GM10266 (cell line): ENCODE results near the gene FAM83F.

Source experiments
- DNase-seq: peaks from one replicate; pipeline ENCODE4 v3.0.0; 2012; ENCODE audit errors: extremely low spot score
- TF ChIP-seq, protein P1 (sequence below): IDR thresholded peaks from 2 replicates; pipeline ENCODE4 v1.5.1; 2012; ENCODE audit warnings: mild to moderate bottlenecking, low read depth; ENCODE audit not compliant: control insufficient read depth, insufficient read depth; ENCODE audit errors: missing control alignments

The FAM83F gene

GRCh38 chr22:39980596-39980995 is 14.2 kb upstream of the FAM83F start:
- no peak for DNase-seq
- TF ChIP-seq, protein P1, sequence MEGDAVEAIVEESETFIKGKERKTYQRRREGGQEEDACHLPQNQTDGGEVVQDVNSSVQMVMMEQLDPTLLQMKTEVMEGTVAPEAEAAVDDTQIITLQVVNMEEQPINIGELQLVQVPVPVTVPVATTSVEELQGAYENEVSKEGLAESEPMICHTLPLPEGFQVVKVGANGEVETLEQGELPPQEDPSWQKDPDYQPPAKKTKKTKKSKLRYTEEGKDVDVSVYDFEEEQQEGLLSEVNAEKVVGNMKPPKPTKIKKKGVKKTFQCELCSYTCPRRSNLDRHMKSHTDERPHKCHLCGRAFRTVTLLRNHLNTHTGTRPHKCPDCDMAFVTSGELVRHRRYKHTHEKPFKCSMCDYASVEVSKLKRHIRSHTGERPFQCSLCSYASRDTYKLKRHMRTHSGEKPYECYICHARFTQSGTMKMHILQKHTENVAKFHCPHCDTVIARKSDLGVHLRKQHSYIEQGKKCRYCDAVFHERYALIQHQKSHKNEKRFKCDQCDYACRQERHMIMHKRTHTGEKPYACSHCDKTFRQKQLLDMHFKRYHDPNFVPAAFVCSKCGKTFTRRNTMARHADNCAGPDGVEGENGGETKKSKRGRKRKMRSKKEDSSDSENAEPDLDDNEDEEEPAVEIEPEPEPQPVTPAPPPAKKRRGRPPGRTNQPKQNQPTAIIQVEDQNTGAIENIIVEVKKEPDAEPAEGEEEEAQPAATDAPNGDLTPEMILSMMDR = no peak

DNA sequence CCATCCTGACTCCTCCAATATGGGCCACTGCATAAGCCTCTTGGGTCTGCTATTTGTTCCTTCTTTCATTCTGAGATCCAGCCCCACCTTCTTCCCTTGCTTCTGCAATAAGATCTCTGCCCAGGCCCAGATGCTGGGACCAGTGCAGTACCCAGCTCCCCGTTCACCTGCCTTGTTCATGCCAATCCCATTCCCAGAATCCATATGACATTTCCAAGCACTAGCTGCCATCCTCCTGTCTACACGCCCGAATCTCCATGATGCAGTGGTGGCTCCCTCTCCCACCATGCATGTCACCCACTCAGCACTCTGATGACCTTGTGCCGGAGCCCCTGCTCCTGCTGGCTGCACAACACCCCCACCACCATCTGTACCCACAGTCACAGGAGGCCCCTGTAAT is 11.4 kb upstream of the FAM83F start:
- TF ChIP-seq, protein P1 = no peak
- DNase-seq = no peak

DNA sequence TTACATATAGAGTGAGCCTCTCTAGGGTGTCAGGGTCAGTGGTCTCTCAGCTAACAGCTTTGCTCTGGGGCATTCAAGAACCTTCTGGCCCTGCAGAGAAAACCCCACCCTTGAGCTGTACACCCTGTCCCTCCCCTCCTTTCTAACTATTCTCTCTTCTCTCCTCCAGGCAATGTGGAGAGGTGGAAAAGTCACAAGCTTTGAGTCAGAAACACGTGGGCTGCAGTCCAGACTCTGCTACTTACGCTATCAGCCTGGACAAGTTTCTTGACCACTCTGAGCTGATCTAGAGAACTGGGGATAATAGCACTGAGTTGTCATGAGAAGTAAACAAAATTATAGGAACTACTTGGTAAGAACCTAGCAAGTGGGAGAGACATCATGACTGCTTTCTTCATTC is 10.7 kb upstream of the FAM83F start:
- TF ChIP-seq, protein P1 = no peak
- DNase-seq = no peak

GRCh38 chr22:39984746-39985145 is 10.0 kb upstream of the FAM83F start:
- TF ChIP-seq, protein P1 = no peak

DNA sequence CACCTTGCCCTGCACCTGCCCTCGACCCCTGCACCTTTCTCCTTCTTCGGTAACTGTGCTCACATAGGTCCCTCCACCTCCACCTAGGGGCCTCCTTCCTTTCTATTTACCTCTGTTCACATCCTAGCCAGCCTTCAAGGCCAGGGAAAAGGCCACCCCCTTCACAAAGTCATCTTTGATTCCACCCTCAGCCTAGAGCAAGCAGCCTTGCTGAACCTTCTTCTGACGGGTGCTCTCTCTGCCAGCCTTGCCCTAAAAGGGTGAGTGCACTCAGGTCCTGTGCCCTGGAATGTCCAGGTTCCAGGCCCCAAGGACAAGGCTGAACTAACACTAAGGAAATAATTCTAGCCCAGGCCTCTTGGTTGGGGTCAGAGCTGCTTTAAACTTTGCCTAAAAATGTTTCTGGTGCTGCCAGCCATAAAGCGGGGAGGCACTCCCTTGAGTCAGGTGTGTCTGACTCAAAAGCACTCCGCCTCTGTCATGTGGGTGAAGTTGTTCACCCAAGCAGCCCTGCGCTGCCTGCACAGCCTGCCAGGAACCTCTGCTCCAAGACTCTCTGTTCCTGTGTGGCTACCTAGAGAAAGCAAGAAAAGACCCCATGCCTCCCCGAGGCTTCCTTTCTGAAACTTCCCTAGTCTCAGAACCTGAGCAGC is 9.2 kb upstream of the FAM83F start:
- TF ChIP-seq, protein P1 = no peak
- DNase-seq = no peak

More at GRCh38 chr22:39984746-39985145, 10.0 kb upstream of the FAM83F start:
- no peak for DNase-seq

DNA sequence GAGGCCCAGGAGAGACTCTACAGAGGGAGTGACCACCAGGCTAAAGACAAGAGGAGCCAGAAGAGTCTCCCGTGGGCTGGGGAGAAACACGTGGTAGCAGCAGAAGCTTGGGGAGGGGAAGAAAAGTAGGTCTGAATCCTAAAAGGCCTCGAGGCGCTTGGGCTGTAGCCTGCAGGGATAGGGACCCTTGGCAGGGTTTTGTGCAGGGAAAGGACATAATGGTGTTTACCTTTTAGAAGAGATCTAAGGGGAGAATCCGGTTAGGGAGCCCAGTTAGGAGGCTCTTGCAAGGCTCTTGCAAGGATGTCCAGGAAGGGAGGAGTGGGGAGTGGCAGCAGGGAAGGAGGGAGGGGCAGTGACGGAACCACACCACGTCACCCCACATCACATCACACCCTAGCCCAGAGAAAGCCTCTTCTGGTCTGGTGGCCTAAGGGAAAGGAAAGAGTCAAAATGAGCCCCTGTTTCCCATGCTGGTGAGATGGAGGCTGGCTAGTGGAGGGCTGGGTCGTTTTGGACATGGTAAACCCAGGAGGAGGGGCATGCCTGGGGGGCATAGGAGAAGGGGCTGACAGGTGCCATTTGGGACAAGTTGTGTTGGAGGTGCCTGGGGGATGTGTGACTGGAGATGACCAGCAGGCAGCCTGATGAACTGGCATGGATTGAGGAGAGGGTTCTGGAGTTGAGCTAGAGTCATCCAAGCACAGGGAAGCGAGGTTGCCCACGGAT is 6.2 kb upstream of the FAM83F start:
- DNase-seq = no peak
- TF ChIP-seq, protein P1 = no peak

- TF ChIP-seq, protein P1 = no peak
- DNase-seq = no peak
Measured at GRCh38 chr22:39989633-39990032, 5.1 kb upstream of the FAM83F start.
